SW480 (cell line): ENCODE measurements around the gene KDM4C.
"Not testable (repeated sequence)": the region's sequence is repeated elsewhere in the genome, so short reads cannot be mapped to it uniquely, and the experiment has no call there.

Source experiments
- DNase-seq: peaks from one replicate; pipeline ENCODE4 v3.0.0-alpha.2; 2016; ENCODE audit warnings: low spot score

The KDM4C gene

DNA sequence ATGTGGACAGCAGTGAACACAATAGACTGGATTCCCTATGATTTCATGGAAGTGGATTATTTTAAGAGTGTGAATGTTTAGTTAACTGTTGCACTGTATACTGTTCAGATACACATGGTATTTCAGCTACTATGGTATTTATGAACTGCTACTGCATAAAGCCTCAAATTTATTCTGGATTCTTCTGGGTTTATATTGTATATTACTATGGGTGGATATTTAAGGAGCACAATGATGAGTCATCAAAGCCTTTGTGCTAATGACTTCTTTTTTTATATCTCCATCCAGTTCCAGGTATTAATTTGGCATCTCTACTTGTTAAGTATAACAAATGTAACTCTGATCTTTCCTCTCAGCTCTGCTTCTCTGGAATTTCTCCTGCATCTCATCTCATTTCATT, 6.8 kb downstream of the KDM4C start:
- DNase-seq: peak; percentile 7

DNA sequence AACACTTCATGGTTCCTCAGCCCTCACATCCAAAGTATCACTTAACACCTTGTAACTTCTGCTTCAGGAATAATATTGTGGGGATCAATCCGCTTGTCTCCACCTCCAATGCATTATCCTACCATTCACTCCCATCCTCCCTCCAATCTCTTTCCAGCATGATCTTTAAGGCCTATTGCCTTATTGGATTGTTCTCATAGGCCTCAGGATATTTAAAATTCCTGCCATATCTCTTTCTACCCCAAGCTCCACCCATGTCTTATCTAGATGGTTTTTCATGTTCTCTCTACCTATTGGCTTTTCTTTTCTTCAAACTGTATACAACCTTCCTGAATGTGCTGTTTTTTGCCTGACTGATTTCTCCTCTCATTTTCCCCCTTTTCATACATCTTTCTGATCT, 7.2 kb downstream of the KDM4C start:
- DNase-seq: no peak

DNA sequence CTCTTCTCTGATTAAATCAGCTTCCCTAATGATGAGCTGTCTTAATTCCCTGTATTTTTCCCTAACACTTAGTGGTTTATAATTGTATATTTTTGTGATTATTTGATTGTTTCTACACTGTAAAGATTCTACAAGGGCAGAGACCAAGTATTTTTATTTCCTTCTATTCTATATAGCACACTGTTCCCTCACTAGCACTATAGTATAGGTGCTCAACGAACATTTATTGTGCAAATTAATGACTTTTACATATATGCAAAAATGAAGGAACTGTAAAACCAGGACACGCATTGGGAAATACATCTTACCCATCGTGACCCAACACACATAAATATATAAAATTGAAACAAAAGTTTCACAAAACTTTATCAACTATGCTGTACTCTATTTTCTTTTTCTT, 7.6 kb downstream of the KDM4C start:
- DNase-seq: no peak

DNA sequence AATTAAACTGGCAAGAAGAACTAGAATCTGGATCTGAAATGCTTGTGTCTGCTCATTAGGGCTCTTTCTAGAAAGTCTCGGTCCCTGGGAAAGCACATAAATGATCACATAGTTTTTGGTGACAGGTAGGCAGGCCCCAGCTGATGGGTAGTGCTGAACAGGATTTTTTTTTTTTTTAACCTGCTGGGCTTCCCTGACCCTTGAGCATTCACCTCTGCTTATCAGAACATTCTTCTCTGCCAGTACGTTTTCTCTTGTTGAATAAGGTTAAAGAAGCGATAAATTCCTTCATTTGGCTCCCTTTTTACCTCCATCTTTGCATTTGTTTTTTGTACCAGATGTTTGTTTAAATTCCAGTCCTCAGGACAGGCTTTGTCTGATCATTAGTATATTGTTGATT, 8.8 kb downstream of the KDM4C start:
- no peak for DNase-seq

DNA sequence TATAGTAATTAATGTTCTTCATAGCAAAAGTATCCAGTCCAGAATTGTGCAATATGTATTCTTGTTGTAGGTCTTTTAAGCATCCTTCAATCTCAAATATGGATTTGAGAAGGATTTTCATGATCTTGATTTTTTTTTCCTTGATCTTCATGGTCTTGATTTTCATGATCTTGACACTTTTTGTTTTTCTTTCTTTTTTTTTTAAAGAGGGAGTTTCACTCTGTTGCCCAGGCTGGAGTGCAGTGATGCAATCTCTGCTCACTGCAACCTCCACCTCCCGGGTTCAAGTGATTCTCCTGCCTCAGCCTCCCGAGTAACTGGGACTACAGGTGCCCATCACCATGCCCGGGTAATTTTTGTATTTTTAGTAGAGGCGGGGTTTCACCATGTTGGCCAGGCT, 10.8 kb downstream of the KDM4C start:
- DNase-seq: not testable (repeated sequence)

DNA sequence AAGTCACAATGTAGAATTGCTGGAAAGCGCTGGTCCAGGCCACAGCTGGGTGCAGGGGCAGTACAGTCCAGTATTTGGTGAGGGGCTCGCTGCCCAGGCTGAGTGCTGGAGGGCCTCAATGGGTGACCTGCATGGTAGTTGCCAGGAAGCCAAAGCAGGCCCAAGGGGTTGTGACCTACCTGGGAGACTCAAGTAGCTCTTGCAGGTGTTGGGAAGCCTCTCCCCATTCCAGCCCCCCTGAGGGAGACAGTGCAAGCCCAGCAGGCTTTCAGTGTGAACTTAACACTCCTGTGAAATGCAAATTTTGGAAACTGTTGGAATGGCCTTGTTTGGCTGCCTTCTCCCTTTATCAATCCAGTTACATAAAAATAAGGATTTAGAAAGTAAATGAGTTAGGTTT, 13.9 kb downstream of the KDM4C start:
- DNase-seq: no peak

DNA sequence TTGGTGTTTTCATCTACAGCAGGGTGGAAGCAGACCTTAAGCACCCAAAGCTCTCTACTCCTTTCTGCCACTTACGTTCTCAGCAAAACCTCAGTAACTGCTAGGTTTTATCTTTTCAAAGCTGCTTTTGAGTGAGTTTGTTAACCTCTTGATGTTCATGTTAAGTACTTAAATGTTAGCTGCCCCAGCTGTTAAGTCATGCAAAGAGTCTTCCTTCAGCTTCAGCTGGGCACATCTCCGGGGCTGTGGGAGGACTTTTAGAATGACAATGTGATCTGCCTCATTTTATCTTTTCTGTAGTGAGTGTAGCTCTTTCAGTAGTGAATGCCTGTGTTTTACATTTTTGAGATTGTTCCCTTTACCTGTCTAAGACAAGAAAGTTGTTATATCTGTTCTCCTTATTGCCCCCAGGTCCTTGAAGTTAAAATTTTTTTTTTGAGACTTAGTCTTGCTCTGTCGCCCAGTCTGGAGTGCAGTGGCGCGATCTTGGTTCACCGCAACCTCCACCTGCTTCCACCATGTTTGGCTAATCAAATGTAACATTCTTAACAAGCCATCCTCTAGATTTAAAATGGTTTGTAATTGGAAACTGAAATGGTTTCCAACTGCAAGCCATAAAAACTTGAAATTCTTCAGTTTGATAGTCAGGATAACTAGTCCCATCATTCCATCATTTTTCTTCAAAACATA, 19.6 kb downstream of the KDM4C start:
- DNase-seq: no peak

DNA sequence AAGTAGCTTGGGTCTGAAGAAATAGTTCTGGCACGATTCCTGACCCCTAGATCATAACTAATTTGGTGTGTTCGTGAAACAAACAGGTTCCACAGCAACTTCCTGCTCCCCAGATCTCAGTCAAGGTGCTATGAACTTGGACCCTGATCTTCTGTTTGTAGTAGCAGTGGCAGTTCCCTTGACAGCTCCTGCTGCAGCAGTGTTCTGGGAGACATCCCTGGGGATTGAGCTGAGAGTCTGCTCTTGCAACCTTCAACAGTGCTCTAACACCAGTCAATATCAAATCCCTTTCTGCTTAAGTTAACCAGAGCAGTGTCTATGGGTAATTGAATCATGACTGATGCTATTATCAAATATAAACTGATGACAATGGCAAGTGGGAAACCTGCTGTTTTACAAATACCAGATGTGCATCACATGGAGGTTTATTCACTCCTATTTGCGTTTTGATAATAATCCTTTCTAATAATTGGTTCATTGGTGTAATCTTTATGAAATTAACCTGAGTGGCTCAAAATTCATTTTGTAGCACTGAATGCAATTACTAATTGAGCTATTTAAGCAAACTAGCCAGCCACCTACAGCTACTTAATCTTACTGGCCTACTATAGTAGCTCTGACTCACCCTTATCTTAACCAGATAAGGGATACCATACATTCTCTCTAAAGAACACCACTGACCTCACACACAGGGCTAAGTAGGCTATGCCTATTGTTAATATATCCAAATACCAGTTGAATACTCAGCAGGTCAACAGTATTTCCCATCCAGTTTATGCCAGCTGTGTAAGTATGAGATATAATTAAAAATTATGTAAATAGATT, 21.9 kb downstream of the KDM4C start:
- peak; percentile 16 for DNase-seq

DNA sequence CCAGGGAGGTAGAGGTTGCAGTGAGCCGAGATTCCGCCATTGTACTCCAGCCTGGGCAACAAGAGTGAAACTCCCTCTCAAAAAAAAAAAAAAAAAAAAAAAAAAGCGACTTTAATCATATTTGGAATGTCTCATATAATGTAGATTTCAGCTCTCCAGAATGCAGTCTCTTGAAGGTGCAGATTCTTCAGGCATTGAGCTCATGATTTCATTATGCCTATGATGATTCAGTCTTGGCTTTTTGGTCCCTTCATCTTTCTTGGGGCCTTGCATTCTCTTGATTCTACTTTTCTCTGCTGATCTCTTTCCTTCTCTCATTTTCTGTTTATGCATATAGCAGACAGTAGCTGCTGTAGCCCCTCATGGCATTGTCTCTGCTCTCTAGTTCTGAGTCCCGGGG, 22.9 kb downstream of the KDM4C start:
- DNase-seq: no peak

DNA sequence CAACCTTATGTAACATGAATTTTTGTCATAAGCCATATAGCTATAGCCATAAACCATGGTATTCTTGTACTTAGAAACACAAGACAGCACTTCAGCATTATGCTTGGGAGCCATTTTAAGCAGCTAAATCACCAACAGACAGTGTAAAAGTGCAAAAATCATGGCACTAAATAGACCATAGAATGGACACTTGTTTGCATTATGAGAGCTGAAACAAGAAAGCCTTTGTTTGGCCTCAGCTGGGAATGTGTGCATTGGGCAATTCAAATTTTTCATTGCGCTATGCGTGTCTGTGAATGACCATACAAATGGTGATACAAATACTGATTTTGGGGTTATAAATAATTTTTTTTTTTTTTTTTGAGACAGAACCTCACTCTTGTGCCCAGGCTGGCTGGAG, 23.7 kb downstream of the KDM4C start:
- DNase-seq: no peak

DNA sequence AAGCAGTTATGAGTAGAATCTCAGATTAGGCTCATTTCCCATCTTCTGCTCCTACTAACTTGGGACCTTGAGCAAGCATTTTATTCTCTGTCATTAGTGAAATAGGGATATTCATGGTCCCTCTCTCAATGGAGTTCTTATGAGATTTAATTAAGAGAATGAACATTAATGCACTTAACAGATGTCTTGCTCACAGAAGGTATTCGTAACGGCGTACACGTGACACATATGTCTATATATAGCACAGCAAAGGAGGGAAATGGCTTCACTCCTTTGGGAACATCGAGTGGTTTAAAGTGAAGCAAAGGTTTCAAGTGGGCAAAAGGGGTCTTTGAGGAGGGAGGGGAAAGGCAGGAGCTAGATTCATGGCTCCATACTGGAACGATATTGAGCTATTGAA, 24.6 kb downstream of the KDM4C start:
- DNase-seq: no peak

DNA sequence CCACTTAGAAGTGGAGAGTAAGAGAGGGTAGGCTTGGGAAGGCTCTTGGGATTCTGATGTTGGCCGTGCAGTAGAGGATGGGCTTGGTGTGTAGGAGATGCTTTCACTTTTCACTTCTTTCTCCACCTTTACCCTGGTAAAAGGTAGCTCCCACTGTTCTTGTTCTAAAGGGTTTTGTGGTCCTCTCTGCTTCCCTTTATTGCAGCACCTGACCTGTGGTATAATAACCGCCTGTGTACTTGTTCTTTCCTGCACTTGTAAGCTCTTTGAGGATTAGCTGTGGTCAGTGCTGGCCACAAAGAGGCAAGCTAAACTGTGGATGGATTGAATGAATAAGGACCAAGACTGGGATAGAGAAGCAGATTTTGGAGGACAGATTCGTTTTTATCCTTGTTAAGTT, 25.2 kb downstream of the KDM4C start:
- peak; percentile 64 for DNase-seq

DNA sequence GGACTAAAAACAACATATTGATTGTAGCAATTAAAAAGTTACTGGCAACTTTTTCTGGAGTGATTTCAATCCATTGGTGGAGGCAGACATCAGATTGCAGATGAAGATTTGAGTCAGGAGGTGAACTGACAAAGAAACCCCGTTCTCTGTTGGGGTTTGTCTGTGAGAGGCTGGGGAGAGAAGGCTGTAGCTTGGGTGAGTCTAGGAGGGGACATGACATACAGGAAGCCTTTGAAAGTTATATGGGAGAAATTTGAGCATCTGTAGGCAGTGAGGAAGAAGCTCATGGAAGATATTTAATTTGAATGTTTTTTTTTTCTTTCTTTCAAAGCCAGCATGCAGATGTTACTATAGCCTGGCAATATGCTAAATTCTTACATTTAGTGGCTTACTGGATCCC, 26.0 kb downstream of the KDM4C start:
- DNase-seq: no peak

DNA sequence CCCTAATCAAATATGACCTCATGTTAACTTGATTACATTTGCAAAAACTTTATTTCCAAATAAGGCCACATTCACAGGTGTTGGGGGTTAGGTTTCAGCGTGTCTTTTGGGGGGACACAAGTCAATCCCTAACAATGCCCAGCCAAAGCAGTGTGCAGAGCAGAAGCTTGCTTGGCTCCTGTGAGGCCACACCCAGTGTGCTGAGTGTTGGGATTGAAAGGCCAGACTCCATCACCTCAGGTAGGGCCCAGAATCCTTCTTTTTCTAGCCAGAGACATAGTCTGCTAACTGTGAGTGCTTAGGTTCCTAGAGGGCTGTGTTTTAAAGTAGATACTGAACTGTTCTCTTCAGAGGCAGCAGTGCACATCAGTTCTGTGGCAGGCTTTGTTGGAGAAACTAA, 27.9 kb downstream of the KDM4C start:
- no peak for DNase-seq

DNA sequence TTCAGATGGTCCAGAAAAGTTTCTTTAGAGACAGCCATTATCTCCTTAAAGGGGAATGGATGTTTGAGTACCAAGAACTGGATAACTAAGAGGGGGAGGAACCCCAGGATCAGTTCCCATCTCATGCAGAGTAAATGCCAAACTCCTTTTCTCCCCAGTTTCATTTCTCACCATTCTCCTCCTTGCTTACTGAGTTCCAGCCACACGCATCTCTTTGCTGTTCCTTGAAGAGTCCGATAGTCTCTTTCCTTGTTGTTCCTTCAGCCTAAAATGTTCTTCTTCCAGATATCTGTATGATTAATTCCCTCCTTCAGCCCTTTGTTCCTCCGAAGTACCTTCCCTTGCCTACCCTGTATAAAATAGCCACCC, 30.0 kb downstream of the KDM4C start:
- no peak for DNase-seq

DNA sequence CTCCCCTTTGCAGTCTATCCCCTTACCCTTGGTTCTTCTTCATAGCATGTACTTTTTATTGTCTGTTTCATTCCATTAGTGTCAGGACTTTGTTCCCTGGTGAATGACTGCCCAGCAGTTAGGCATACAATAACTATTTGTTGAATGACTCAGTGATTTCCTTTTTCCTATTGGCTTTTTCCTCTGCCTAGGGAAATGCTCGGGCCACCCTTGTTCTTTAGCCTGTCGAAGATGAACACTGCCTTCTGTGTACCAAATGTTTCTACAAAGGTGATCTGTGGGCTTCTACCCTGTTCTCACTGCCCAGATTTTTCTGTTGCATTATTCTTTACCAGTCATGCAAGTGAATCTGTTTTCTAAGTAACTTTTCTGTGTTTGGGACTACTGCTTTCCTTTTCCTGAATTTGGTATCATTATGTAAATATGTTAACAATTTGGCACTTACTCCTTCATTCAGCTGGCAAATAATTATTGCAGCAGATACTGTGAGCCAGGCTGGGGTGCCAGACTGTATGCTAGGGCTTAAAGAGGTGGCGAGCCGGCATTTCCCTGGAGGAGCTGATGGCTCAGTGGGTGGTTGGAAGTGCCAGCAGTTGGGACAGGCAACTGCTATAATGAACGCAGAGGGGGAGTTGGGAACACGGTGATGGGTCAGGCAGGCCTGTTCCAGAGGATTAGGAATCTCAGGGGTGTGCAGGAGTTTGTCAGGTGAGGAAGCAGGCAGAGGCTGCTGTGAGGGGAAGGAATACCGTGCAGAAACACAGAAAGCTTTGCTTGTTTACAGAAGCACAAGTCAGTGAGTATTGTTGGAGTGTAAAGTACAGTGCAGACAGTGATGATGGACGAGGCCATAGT, 30.6 kb downstream of the KDM4C start:
- peak; percentile 12 for DNase-seq

DNA sequence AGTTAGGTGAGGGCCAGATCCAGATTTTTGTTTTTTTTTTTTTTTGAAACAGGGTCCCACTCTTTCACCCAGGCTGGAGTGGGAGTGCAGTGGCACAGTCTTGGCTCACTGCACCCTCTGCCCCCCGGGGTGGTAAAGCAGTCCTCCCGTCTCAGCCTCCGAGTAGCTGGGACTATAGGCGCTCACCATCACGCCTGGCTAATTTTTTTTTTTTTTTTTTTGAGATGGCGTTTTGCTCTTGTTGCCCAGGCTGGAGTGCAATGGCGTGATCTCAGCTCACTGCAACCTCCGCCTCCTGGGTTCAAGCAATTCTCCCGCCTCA, 31.2 kb downstream of the KDM4C start:
- not testable (repeated sequence) for DNase-seq

DNA sequence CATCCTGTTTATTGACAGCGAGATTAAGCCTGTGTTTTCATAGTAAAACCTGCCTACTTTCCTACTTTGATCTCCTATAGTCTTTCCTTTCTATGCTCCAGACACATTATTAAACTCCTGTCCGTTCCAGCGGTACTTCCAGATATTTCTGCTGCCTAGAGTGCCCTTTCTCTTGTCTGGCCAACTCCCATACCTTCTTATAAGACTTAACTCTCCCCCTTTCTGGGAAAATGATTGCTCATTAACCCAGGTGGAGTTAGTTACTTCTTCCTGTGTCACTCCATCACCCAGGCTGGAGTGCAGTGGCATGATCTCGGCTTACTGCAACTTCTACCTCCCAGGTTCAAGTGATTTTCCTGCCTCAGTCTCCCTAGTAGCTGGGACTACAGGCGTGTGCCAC, 33.1 kb downstream of the KDM4C start:
- DNase-seq: no peak

DNA sequence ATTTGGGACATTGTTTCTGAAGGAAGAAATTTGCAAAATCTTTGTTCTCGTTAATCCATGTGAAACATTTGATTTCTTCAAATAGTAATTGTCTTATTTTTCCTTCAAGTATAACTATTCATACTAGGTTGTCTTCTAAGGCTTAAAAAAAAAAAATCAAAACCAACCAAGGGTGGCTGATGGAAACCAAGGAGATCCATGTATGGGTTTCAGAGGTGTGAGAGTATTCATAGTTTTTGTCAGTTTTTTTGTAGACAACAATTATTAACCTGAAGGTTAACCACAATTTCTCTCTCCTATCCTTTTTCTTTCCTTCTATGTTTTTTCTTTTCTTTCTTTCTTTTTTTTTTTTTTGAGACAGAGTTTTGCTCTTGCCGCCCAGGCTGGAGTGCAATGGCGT, 35.4 kb downstream of the KDM4C start:
- DNase-seq: no peak

DNA sequence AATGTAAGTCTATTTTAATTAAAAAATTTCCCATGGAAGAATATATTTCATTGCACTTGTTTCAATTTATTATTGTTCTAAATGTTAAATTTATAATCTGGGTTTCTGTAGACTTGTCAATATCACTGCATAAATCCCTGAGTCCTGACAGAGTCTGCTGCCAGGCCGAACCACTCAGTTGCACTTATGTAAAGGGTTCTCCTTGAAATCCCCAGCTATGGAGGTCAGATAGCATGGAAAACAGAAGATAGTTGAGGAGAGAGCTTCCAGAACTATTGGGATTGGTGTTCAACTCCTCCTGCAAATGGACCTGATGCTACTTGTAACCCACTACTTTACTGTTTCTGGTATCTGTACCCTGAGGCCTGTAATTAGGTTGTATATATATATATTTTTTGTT, 37.2 kb downstream of the KDM4C start:
- DNase-seq: no peak

DNA sequence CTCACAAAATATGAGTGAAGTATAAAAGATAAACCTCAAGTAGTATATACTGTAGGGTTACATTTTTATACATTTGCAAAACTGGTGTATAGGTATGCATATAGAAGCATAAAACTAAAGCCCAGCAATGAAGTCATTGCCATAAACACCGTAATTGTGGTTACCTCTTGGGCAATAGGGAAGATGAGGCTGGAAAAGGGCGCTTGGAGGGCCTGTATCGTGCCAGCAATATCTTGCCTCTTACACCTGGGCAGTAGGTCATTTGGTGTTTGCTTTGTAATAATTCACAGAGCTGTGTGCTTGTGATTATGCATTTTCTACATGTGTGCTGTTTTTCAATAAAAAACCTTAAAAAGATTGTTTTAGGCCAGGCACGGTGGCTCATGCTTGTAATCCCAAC, 45.2 kb downstream of the KDM4C start:
- DNase-seq: no peak

DNA sequence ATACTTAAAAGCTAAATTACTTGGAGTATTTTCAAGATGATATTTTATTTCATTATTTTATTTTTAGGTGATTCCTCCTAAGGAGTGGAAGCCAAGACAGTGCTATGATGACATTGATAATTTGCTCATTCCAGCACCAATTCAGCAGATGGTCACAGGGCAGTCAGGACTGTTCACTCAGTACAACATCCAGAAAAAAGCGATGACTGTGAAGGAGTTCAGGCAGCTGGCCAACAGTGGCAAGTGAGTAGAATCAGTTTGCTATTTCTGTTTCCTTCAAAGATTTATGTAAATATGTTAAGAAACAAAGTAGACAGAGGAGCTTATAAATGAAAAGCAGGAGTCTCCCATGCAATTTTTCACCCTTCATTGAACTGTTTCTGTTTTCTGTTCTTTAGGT, 47.8 kb downstream of the KDM4C start:
- DNase-seq: no peak

DNA sequence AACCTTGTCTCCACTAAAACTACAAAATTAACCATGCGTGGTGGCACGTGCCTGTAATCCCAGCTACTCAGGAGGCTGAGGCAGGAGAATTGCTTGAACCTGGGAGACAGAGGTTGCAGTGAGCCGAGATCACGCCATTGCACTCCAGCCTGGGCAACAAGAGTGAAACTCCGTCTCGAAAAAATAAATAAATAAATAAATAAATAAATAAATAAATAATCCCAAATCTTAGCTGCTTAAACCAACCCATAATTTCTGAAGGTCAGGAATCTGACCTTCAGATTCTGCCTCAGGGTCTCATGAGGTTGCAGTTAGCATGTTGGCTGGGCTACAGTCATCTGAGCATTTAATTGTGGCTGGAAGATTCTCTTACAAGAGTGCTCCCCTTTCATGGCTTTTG, 48.5 kb downstream of the KDM4C start:
- DNase-seq: not testable (repeated sequence)
